PC-3 (cell line): ENCODE measurements around the gene FOXO6.

ENCODE experiments used
- CTCF ChIP-seq: fragments of 300-600 bp; sonication (generic); conservative IDR thresholded peaks from 2 replicates; pipeline ENCODE4 v1.5.1; 2017; ENCODE audit warnings: antibody characterized with exemption, low read depth, mild to moderate bottlenecking, low read length
- EZH2 ChIP-seq: fragments of 300-600 bp; sonication (generic); IDR thresholded peaks from one replicate; pipeline ENCODE4 v1.6.1; 2017; ENCODE audit warnings: antibody characterized with exemption, mild to moderate bottlenecking, low read length; ENCODE audit not compliant: unreplicated experiment

- TF ChIP-seq CTCF (no peak), EZH2 (no peak)
These were observed 3.4 kb downstream of the FOXO6 start for GRCh38 chr1:41364442-41365319.
